Measurements from ENCODE around the gene BZW2. TPM values are rescaled to one million over a fixed set of nuclear protein-coding genes. Genes with fewer than 3 reads are reported as not detected.

The BZW2 gene
- polyA plus RNA-seq, 3 donors = 19.0 to 45.2 (median 36.4) TPM

DNA sequence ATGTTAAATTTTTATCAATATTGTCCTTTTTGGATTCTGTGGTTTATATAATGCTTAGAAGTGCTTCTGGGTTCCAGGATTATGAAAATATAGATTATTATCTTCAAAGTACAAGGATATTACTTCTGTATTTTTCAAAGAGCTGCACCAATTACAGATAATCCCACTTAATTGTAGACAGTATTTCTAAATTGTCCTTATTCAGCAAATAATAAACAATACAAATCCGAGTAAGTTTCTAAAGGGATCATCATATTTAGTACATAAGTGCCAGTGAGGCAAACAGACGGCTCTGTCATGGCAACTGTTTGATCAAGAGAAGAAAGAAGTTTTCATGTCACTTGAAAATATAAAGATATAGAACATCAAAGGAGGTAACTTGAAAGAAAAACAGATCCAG, 19.6 kb upstream of the BZW2 start:
- no CpG with 5 or more reads among the region's 2 CpGs for WGBS (ENCODE audit: insufficient coverage)
- peaks cover 5% of the 10 kb centered on the region for H3K4me1 Mint-ChIP-seq
- no peaks in the 10 kb centered on the region for H3K27me3 Mint-ChIP-seq (ENCODE audit: low read depth in 3 of 3)
- Histone ChIP-seq H3K4me1 (ENCODE audit: control insufficient read depth in 1 of 2, insufficient read depth in 2 of 2, low read length in 2 of 2) (no peaks in the 10 kb centered on the region), H2AFZ (ENCODE audit: insufficient read depth, low read depth, low read length, poor library complexity, severe bottlenecking) (no peak overlapping the region), H3K4me2 (replicated peaks; ENCODE audit: extremely low read depth, low read length, poor library complexity, severe bottlenecking) (no peak overlapping the region), H3K9me3 (replicated peaks in 1 of 2; ENCODE audit: control insufficient read depth in 1 of 2, insufficient read depth in 1 of 2, low read length in 2 of 2) (no peaks in the 10 kb centered on the region), H4K20me1 (ENCODE audit: insufficient read depth, low read length) (no peaks in the 10 kb centered on the region), H3K36me3 (replicated peaks in 1 of 2; ENCODE audit: control insufficient read depth in 1 of 2, insufficient read depth in 2 of 2, low read length in 2 of 2) (peaks cover 16 to 46% of the 10 kb centered on the region in 2 donors), H3K27me3 (ENCODE audit: control insufficient read depth in 2 of 2, insufficient read depth in 2 of 2, low read length in 2 of 2) (no peaks in the 10 kb centered on the region), H3K9ac (ENCODE audit: insufficient read depth, low read length, poor library complexity, severe bottlenecking) (no peak overlapping the region), H3K79me2 (ENCODE audit: insufficient read depth, low read length) (no peaks in the 10 kb centered on the region), H3K4me3 (replicated peaks in 1 of 3; ENCODE audit: low read depth in 2 of 3, low read length in 3 of 3) (no peak overlapping the region), H3K27ac (ENCODE audit: low read depth in 1 of 2, low read length in 2 of 2) (no peak overlapping the region)
- DNase-seq = no peak
- intact Hi-C loops (cut with micrococcal nuclease) = no loop called here
- H3K36me3 Mint-ChIP-seq = peaks cover 35 to 37% of the 10 kb centered on the region in 2 donors
- no peaks in the 10 kb centered on the region for H3K9me3 Mint-ChIP-seq
- TF ChIP-seq, protein P1, sequence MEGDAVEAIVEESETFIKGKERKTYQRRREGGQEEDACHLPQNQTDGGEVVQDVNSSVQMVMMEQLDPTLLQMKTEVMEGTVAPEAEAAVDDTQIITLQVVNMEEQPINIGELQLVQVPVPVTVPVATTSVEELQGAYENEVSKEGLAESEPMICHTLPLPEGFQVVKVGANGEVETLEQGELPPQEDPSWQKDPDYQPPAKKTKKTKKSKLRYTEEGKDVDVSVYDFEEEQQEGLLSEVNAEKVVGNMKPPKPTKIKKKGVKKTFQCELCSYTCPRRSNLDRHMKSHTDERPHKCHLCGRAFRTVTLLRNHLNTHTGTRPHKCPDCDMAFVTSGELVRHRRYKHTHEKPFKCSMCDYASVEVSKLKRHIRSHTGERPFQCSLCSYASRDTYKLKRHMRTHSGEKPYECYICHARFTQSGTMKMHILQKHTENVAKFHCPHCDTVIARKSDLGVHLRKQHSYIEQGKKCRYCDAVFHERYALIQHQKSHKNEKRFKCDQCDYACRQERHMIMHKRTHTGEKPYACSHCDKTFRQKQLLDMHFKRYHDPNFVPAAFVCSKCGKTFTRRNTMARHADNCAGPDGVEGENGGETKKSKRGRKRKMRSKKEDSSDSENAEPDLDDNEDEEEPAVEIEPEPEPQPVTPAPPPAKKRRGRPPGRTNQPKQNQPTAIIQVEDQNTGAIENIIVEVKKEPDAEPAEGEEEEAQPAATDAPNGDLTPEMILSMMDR (IDR thresholded peaks at IDR 0.05) = no peak
- no peak overlapping the region for H3K4me3 Mint-ChIP-seq
- no peak overlapping the region for H3K27ac Mint-ChIP-seq

DNA sequence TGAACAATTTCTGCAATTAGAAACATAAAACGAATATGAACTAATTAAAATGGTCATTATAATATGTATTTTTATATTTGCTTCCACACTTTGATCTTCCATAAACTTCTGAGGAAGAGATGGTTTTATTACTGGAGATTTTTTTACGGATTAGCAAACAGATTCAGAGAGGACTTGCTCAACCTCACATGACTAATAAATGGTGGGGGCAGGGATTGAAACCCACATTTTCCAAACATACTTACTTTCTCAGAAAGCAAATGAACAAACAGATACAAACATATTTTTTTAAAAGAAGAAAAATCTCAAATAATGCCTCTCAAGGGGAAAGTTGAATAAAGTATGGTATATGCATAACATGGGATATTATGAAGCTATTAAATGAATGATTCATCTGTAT, 18.7 kb upstream of the BZW2 start:
- Histone ChIP-seq H3K36me3 (replicated peaks in 1 of 2; ENCODE audit: control insufficient read depth in 1 of 2, insufficient read depth in 2 of 2, low read length in 2 of 2) (peaks cover 16 to 41% of the 10 kb centered on the region in 2 donors), H3K4me3 (replicated peaks in 1 of 3; ENCODE audit: low read depth in 2 of 3, low read length in 3 of 3) (no peak overlapping the region), H3K27ac (ENCODE audit: low read depth in 1 of 2, low read length in 2 of 2) (no peak overlapping the region), H2AFZ (ENCODE audit: insufficient read depth, low read depth, low read length, poor library complexity, severe bottlenecking) (no peak overlapping the region), H3K9me3 (replicated peaks in 1 of 2; ENCODE audit: control insufficient read depth in 1 of 2, insufficient read depth in 1 of 2, low read length in 2 of 2) (no peaks in the 10 kb centered on the region), H3K27me3 (ENCODE audit: control insufficient read depth in 2 of 2, insufficient read depth in 2 of 2, low read length in 2 of 2) (no peaks in the 10 kb centered on the region), H3K9ac (ENCODE audit: insufficient read depth, low read length, poor library complexity, severe bottlenecking) (no peak overlapping the region), H3K4me1 (ENCODE audit: control insufficient read depth in 1 of 2, insufficient read depth in 2 of 2, low read length in 2 of 2) (no peaks in the 10 kb centered on the region), H3K4me2 (replicated peaks; ENCODE audit: extremely low read depth, low read length, poor library complexity, severe bottlenecking) (no peak overlapping the region), H3K79me2 (ENCODE audit: insufficient read depth, low read length) (no peaks in the 10 kb centered on the region), H4K20me1 (ENCODE audit: insufficient read depth, low read length) (no peaks in the 10 kb centered on the region)
- DNase-seq = no peak
- Mint-ChIP-seq H3K9me3 (no peaks in the 10 kb centered on the region), H3K4me3 (no peak overlapping the region), H3K4me1 (peaks cover 3% of the 10 kb centered on the region), H3K27me3 (ENCODE audit: low read depth in 3 of 3) (no peaks in the 10 kb centered on the region), H3K27ac (no peak overlapping the region), H3K36me3 (peaks cover 28 to 39% of the 10 kb centered on the region in 2 donors)
- intact Hi-C loops (cut with micrococcal nuclease) = no loop called here
- WGBS (ENCODE audit: insufficient coverage) = no CpG with 5 or more reads among the region's 2 CpGs
- TF ChIP-seq, protein P1 (IDR thresholded peaks at IDR 0.05) = no peak
